Measurements from ENCODE around the gene TLE4.

The TLE4 gene

DNA sequence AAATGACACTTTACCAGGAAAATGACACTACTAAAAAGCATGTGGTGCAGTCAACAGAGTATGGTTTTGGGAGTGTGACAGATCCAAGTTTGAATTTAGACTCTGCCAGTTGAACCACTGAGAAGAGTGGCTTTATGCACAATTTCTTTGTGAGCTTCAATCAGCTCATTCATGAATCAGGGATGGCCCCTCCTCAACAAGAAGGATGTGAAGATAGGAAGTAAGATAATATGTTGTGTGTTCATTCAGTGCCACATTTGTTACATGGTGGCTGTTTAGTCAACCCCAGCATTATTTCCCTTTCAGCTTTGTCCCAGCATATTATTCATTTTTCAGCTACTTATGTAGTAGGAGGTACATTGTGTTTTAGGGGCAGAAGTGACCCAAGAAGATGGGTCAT, 140.1 kb downstream of the TLE4 start:
- Histone ChIP-seq H3K27ac (replicated peaks) (no peak overlapping the region), H3K4me3 (replicated peaks; ENCODE audit: insufficient read depth, low read length) (no peak overlapping the region), H3K27me3 (ENCODE audit: insufficient read depth, poor library complexity, severe bottlenecking) (no peaks in the 10 kb centered on the region)
- no peak for DNase-seq (ENCODE audit: low read depth in 1 of 2, low spot score in 1 of 2)
- TF ChIP-seq GABPA (IDR thresholded peaks at IDR 0.05; ENCODE audit: low read depth) (no peak), SPI1 (IDR thresholded peaks at IDR 0.05; ENCODE audit: borderline replicate concordance, low read depth) (no peak), POLR2AphosphoS5 (IDR thresholded peaks at IDR 0.05; ENCODE audit: low read depth) (no peak)
- TF ChIP-seq, protein P1, sequence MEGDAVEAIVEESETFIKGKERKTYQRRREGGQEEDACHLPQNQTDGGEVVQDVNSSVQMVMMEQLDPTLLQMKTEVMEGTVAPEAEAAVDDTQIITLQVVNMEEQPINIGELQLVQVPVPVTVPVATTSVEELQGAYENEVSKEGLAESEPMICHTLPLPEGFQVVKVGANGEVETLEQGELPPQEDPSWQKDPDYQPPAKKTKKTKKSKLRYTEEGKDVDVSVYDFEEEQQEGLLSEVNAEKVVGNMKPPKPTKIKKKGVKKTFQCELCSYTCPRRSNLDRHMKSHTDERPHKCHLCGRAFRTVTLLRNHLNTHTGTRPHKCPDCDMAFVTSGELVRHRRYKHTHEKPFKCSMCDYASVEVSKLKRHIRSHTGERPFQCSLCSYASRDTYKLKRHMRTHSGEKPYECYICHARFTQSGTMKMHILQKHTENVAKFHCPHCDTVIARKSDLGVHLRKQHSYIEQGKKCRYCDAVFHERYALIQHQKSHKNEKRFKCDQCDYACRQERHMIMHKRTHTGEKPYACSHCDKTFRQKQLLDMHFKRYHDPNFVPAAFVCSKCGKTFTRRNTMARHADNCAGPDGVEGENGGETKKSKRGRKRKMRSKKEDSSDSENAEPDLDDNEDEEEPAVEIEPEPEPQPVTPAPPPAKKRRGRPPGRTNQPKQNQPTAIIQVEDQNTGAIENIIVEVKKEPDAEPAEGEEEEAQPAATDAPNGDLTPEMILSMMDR (IDR thresholded peaks at IDR 0.05; ENCODE audit: insufficient read depth, low read length), result no peak
- TF ChIP-seq, protein P2, sequence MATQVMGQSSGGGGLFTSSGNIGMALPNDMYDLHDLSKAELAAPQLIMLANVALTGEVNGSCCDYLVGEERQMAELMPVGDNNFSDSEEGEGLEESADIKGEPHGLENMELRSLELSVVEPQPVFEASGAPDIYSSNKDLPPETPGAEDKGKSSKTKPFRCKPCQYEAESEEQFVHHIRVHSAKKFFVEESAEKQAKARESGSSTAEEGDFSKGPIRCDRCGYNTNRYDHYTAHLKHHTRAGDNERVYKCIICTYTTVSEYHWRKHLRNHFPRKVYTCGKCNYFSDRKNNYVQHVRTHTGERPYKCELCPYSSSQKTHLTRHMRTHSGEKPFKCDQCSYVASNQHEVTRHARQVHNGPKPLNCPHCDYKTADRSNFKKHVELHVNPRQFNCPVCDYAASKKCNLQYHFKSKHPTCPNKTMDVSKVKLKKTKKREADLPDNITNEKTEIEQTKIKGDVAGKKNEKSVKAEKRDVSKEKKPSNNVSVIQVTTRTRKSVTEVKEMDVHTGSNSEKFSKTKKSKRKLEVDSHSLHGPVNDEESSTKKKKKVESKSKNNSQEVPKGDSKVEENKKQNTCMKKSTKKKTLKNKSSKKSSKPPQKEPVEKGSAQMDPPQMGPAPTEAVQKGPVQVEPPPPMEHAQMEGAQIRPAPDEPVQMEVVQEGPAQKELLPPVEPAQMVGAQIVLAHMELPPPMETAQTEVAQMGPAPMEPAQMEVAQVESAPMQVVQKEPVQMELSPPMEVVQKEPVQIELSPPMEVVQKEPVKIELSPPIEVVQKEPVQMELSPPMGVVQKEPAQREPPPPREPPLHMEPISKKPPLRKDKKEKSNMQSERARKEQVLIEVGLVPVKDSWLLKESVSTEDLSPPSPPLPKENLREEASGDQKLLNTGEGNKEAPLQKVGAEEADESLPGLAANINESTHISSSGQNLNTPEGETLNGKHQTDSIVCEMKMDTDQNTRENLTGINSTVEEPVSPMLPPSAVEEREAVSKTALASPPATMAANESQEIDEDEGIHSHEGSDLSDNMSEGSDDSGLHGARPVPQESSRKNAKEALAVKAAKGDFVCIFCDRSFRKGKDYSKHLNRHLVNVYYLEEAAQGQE (IDR thresholded peaks at IDR 0.05; ENCODE audit: insufficient replicate concordance, low read depth), result no peak

DNA sequence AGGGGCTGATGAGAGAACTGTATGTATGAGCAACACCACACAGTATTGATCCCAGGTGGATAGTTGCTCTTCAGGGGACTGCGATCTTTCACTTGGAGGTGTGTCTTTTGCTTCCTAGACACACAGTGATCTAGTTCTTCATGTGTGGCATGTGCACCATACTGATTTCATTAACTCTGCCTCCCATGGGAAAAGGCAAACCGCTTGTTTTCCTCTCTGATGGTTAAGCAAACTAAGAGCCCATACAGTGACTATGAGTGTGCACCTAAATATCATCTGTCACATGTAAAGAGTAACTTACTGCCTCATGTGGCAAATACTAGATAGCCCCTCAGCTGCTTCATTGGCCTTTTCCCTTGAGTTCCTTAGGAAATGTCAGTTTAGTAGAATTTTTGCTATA, 147.3 kb downstream of the TLE4 start:
- Histone ChIP-seq H3K4me3 (replicated peaks; ENCODE audit: insufficient read depth, low read length) (no peak overlapping the region), H3K27ac (replicated peaks) (no peak overlapping the region), H3K27me3 (ENCODE audit: insufficient read depth, poor library complexity, severe bottlenecking) (no peaks in the 10 kb centered on the region)
- DNase-seq (ENCODE audit: low read depth in 1 of 2, low spot score in 1 of 2), result no peak
- no peak for TF ChIP-seq POLR2AphosphoS5 (IDR thresholded peaks at IDR 0.05; ENCODE audit: low read depth)
- no peak for TF ChIP-seq GABPA (IDR thresholded peaks at IDR 0.05; ENCODE audit: low read depth)
- no peak for TF ChIP-seq SPI1 (IDR thresholded peaks at IDR 0.05; ENCODE audit: borderline replicate concordance, low read depth)
- TF ChIP-seq, protein P1 (IDR thresholded peaks at IDR 0.05; ENCODE audit: insufficient read depth, low read length), result no peak
- TF ChIP-seq, protein P2 (IDR thresholded peaks at IDR 0.05; ENCODE audit: insufficient replicate concordance, low read depth), result no peak

DNA sequence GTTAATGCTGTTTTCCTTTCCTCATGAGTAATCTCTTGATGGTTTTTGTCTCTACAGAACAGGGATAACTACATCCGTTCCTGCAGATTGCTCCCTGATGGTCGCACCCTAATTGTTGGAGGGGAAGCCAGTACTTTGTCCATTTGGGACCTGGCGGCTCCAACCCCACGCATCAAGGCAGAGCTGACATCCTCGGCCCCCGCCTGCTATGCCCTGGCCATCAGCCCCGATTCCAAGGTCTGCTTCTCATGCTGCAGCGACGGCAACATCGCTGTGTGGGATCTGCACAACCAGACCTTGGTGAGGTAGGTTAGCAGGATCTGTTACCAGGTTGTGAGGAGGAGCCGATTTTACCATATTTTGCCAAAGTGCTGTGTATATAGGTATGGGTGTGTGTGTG, 148.2 kb downstream of the TLE4 start:
- no peak overlapping the region for H3K4me3 ChIP-seq (replicated peaks; ENCODE audit: insufficient read depth, low read length)
- TF ChIP-seq, protein P2 (IDR thresholded peaks at IDR 0.05; ENCODE audit: insufficient replicate concordance, low read depth), result no peak
- TF ChIP-seq GABPA (IDR thresholded peaks at IDR 0.05; ENCODE audit: low read depth) (no peak), POLR2AphosphoS5 (IDR thresholded peaks at IDR 0.05; ENCODE audit: low read depth) (no peak), SPI1 (IDR thresholded peaks at IDR 0.05; ENCODE audit: borderline replicate concordance, low read depth) (no peak)
- TF ChIP-seq, protein P1 (IDR thresholded peaks at IDR 0.05; ENCODE audit: insufficient read depth, low read length), result no peak
- no peaks in the 10 kb centered on the region for H3K27me3 ChIP-seq (ENCODE audit: insufficient read depth, poor library complexity, severe bottlenecking)
- no peak overlapping the region for H3K27ac ChIP-seq (replicated peaks)
- DNase-seq (ENCODE audit: low read depth in 1 of 2, low spot score in 1 of 2), result no peak

Data from HL-60 (cell line).